ENCODE results near the gene THRB.

THRB gene

GRCh38 chr3:24504772-24505171 lies 10.1 kb upstream of the THRB start:
- DNase-seq (ENCODE audit: low spot score), result no peak
- Histone ChIP-seq H3K4me3 (no peak overlapping the region), H3K27ac (no peak overlapping the region)
- TF ChIP-seq CTCF (IDR thresholded peaks at IDR 0.05), result no peak

- no peak for TF ChIP-seq CTCF (IDR thresholded peaks at IDR 0.05)
- DNase-seq (ENCODE audit: low spot score), result no peak
- H3K4me3 ChIP-seq, result no peak overlapping the region
- H3K27ac ChIP-seq, result no peak overlapping the region
Measured at GRCh38 chr3:24503616-24504113, 9.0 kb upstream of the THRB start.

GRCh38 chr3:24502690-24503089 lies 8.0 kb upstream of the THRB start:
- no peak for TF ChIP-seq CTCF (IDR thresholded peaks at IDR 0.05)
- no peak for DNase-seq (ENCODE audit: low spot score)
- Histone ChIP-seq H3K4me3 (no peak overlapping the region), H3K27ac (no peak overlapping the region)

- no peak for DNase-seq (ENCODE audit: low spot score)
- H3K4me3 ChIP-seq, result no peak overlapping the region
- no peak for TF ChIP-seq CTCF (IDR thresholded peaks at IDR 0.05)
- H3K27ac ChIP-seq, result no peak overlapping the region
Measured at GRCh38 chr3:24500806-24501205, 6.2 kb upstream of the THRB start.

DNA sequence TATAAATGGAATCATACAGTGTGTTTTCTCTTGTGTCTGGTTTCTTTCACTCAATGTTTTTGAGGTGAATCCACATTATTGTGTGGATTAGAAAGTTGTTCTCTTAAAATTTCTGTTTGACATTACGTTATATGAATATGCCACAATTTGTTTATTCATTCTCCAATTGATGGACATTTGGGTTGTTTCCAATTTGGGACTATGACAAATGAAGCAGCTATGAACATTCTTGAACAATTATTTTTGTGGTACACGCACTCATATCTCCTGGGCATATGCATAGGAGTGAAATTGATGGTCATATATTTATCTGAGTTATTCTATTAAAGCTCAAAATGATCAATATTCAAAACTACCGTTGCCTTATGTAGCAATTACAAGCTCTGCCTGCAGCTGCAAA lies 5.3 kb upstream of the THRB start:
- no peak for DNase-seq (ENCODE audit: low spot score)
- H3K4me3 ChIP-seq, result no peak overlapping the region
- no peak overlapping the region for H3K27ac ChIP-seq
- TF ChIP-seq CTCF (IDR thresholded peaks at IDR 0.05), result no peak

DNA sequence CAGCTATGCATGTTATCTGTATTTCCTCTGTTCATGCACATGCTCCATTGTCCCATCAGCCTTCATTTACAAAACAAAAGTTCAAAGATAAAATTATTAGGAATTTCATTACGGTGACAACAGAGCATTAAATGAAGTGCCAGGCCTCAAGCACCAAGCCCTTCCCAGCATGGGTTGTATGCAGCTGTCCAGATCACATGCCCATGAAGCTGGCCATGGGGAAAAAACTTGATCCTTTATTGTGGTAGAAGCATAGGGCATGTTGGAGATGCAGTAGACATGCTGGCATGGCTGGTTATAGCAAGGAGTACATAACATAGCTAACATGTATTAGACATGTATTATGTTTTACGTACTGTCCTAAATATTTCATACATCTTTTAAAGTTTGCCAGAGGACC lies 4.1 kb upstream of the THRB start:
- Histone ChIP-seq H3K27ac (no peak overlapping the region), H3K4me3 (no peak overlapping the region)
- no peak for DNase-seq (ENCODE audit: low spot score)
- no peak for TF ChIP-seq CTCF (IDR thresholded peaks at IDR 0.05)

DNA sequence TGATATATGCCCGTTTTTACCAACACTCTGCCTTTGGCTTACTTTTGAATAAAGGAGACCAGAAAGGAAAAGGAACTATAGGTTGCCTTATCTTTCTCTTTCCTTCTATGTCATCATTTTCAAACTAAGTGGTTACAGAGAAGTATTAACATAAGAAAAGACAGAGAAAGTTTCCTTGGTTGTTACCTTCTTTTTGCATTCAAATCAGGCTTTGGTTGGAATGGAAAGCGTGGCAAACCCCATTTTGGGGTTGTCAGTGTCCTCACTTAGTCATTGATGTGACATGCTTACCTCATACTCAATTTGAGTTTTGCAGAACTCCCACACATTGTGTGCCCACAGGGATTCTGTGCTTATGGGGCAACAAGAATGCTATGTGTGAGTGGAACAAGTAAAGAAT lies 3.7 kb upstream of the THRB start:
- no peak overlapping the region for H3K27ac ChIP-seq
- no peak overlapping the region for H3K4me3 ChIP-seq
- DNase-seq (ENCODE audit: low spot score), result no peak
- TF ChIP-seq CTCF (IDR thresholded peaks at IDR 0.05), result no peak

All from coronary artery (tissue), 2 donors.